ENCODE data around the gene HDAC4. TPM values are rescaled to one million over a fixed set of nuclear protein-coding genes. Genes with fewer than 3 reads are reported as not detected.

Gene HDAC4
- polyA plus RNA-seq, 1 experiment = 4.4 TPM

- no peak for DNase-seq (ENCODE audit: low read depth)
- CTCF ChIA-PET = interaction anchor here (0.7 kb wide), 1 partner anchor 647 kb away, joined by 3 read pairs; no protein-coding TSS in a partner anchor
- POLR2A ChIA-PET = no interaction called here
- Histone ChIP-seq H3K36me3 (ENCODE audit: control insufficient read depth, insufficient read depth, low read length) (peaks cover 4% of the 10 kb centered on the region), H3K4me3 (ENCODE audit: low read depth, low read length) (no peak overlapping the region), H3K27me3 (ENCODE audit: control insufficient read depth, insufficient read depth, low read length) (no peaks in the 10 kb centered on the region)
- TF ChIP-seq CTCF (IDR thresholded peaks at IDR 0.05; ENCODE audit: insufficient read depth, low read depth, low read length) = no peak
These were observed 55.6 kb downstream of the HDAC4 start for GRCh38 chr2:239345251-239345650.

GRCh38 chr2:239344857-239345216 is 56.0 kb downstream of the HDAC4 start:
- TF ChIP-seq CTCF (IDR thresholded peaks at IDR 0.05; ENCODE audit: insufficient read depth, low read depth, low read length) = no peak
- no peak overlapping the region for H3K4me3 ChIP-seq (ENCODE audit: low read depth, low read length)
- DNase-seq (ENCODE audit: low read depth) = no peak
- H3K36me3 ChIP-seq (ENCODE audit: control insufficient read depth, insufficient read depth, low read length) = peaks cover 4% of the 10 kb centered on the region
- POLR2A ChIA-PET = no interaction called here
- no peaks in the 10 kb centered on the region for H3K27me3 ChIP-seq (ENCODE audit: control insufficient read depth, insufficient read depth, low read length)
- CTCF ChIA-PET = interaction anchor here (0.7 kb wide), 2 partner anchors 17 to 647 kb away, joined by 3 to 4 read pairs; no protein-coding TSS in a partner anchor

- no peak overlapping the region for H3K4me3 ChIP-seq (ENCODE audit: low read depth, low read length)
- ChIA-PET POLR2A (no interaction called here), CTCF (interaction anchor here (0.7 kb wide), 1 partner anchor 17 kb away, joined by 4 read pairs; no protein-coding TSS in a partner anchor)
- H3K27me3 ChIP-seq (ENCODE audit: control insufficient read depth, insufficient read depth, low read length) = no peaks in the 10 kb centered on the region
- DNase-seq (ENCODE audit: low read depth) = no peak
- peaks cover 2% of the 10 kb centered on the region; the same call in 1 of the 2 replicates for H3K36me3 ChIP-seq (ENCODE audit: control insufficient read depth, insufficient read depth, low read length)
- TF ChIP-seq CTCF (IDR thresholded peaks at IDR 0.05; ENCODE audit: insufficient read depth, low read depth, low read length) = no peak
These were observed 56.6 kb downstream of the HDAC4 start for GRCh38 chr2:239343946-239344856.

- TF ChIP-seq CTCF (IDR thresholded peaks at IDR 0.05; ENCODE audit: insufficient read depth, low read depth, low read length) = no peak
- POLR2A ChIA-PET = no interaction called here
- Histone ChIP-seq H3K4me3 (ENCODE audit: low read depth, low read length) (no peak overlapping the region), H3K27me3 (ENCODE audit: control insufficient read depth, insufficient read depth, low read length) (no peaks in the 10 kb centered on the region), H3K36me3 (ENCODE audit: control insufficient read depth, insufficient read depth, low read length) (peaks cover 3% of the 10 kb centered on the region; the same call in 1 of the 2 replicates)
- no peak for DNase-seq (ENCODE audit: low read depth)
- CTCF ChIA-PET = no interaction called here
These were observed 57.4 kb downstream of the HDAC4 start for GRCh38 chr2:239343460-239343859.

- CTCF ChIA-PET = no interaction called here
- Histone ChIP-seq H3K27me3 (ENCODE audit: control insufficient read depth, insufficient read depth, low read length) (no peaks in the 10 kb centered on the region), H3K36me3 (ENCODE audit: control insufficient read depth, insufficient read depth, low read length) (peaks cover 3% of the 10 kb centered on the region; the same call in 1 of the 2 replicates), H3K4me3 (ENCODE audit: low read depth, low read length) (no peak overlapping the region)
- no peak for TF ChIP-seq CTCF (IDR thresholded peaks at IDR 0.05; ENCODE audit: insufficient read depth, low read depth, low read length)
- DNase-seq (ENCODE audit: low read depth) = no peak
- POLR2A ChIA-PET = no interaction called here
These were observed 59.0 kb downstream of the HDAC4 start for GRCh38 chr2:239341840-239342239.
